Fibroblast of the aortic adventitia (primary cell): ENCODE data around the gene ANKRD34C. TPM values are rescaled to one million over a fixed set of nuclear protein-coding genes. Genes with fewer than 3 reads are reported as not detected.

Experiments
- DNase-seq: peaks from one replicate; pipeline ENCODE4 v3.0.0-alpha.2; 2010; ENCODE audit warnings: low read depth
- H3K4me3 ChIP-seq: 2 replicates; pipeline ENCODE4 v1.5.1; 2011; ENCODE audit warnings: low read depth, mild to moderate bottlenecking, control low read depth, low read length, moderate library complexity
- total RNA-seq: library from RNA; depleted of rRNA; stranded (reverse); fragments of >200 nt; gene quantifications from 2 replicates; pipeline ENCODE4 v1.2.3, GENCODE V29; 2012; ENCODE audit warnings: low replicate concordance
- TF ChIP-seq, protein P1 (sequence below): IDR thresholded peaks from 2 replicates; pipeline ENCODE4 v1.5.1; 2011; ENCODE audit warnings: mild to moderate bottlenecking, low read length, control low read depth, inconsistent platforms; ENCODE audit not compliant: insufficient read depth

The ANKRD34C gene
- total RNA-seq, 1 donor, result not detected

- TF ChIP-seq, protein P1, sequence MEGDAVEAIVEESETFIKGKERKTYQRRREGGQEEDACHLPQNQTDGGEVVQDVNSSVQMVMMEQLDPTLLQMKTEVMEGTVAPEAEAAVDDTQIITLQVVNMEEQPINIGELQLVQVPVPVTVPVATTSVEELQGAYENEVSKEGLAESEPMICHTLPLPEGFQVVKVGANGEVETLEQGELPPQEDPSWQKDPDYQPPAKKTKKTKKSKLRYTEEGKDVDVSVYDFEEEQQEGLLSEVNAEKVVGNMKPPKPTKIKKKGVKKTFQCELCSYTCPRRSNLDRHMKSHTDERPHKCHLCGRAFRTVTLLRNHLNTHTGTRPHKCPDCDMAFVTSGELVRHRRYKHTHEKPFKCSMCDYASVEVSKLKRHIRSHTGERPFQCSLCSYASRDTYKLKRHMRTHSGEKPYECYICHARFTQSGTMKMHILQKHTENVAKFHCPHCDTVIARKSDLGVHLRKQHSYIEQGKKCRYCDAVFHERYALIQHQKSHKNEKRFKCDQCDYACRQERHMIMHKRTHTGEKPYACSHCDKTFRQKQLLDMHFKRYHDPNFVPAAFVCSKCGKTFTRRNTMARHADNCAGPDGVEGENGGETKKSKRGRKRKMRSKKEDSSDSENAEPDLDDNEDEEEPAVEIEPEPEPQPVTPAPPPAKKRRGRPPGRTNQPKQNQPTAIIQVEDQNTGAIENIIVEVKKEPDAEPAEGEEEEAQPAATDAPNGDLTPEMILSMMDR, result no peak
- DNase-seq, result peak; percentile 25
- H3K4me3 ChIP-seq, result peak overlapping the region; percentile 97
Observed at GRCh38 chr15:79310612-79310984, 28.1 kb downstream of the ANKRD34C start.

DNA sequence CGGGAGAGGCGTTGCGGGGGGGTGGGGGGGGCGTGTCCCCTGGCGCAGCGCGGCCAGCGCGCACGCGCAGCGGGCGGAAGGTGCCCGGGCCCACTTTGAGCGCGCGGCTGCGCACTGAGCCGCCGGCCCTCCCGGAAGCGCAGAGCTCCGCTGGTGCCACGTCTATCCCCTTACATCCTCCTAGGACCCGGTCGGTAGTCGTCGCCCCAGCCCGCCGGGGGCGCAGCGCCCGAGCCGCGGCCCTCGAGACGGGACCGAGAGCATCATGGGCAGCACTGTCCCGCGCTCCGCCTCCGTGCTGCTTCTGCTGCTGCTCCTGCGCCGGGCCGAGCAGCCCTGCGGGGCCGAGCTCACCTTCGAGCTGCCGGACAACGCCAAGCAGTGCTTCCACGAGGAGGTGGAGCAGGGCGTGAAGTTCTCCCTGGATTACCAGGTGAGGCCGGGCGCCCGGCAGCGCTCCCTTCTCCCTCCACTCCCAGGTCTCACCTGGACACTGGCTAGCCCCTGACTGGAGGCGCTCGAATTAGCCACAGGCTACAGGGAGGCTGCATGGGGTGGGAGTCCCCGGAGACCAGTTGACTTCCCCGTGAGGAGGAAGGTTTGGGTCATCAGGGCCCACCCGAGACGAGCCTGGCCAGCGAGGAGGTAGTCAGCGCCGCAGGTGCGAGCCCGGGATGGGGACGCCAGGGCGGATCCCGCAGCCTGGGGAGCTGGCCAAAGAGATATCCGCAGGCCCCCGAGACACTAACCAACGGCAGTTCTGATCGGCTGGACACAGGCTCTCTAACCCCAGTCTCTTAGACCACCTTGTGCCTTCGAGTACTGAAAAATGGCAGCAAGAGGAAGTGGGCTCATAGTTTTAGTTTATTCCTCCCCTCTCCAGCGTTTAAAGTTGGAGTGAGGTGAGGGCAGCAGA is 28.7 kb downstream of the ANKRD34C start, which contains the start of gene TMED3:
TSS of gene TMED3 (plus strand) at position 128 of the 916 bp plus-strand sequence. CDS start at position 266, 138 bp downstream.
- H3K4me3 ChIP-seq, result peak within 1 kb of the TSS; percentile 97
- TF ChIP-seq, protein P1, result peak; percentile 28
- peak; percentile 81 for DNase-seq

GRCh38 chr15:79311901-79312553 is 29.5 kb downstream of the ANKRD34C start:
- TF ChIP-seq, protein P1, result no peak
- H3K4me3 ChIP-seq, result peak overlapping the region; percentile 97
- peak; percentile 7 for DNase-seq

GRCh38 chr15:79314186-79314585 is 31.7 kb downstream of the ANKRD34C start:
- TF ChIP-seq, protein P1, result no peak
- H3K4me3 ChIP-seq, result no peak overlapping the region
- no peak for DNase-seq

DNA sequence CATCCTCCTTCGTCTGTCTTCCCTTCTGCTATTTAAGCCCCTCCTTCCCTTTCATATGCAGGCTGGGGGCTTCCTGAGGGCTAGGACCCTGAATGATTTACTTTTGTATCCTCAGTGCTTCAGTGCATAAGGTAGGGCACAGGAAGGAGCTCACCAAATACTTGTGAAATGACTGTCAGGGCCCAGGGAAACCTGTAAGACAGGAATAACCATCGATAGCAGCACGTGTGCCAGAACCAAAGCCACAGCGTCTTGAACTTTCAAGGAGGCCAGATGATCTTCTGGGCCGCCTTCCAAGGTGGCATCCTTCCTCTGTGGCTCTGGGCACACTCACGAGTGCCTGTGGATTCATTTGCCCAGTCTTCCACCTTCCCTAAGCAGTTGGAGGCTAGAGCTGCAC is 32.3 kb downstream of the ANKRD34C start:
- TF ChIP-seq, protein P1, result no peak
- no peak overlapping the region for H3K4me3 ChIP-seq
- DNase-seq, result no peak

GRCh38 chr15:79315623-79316328 is 33.3 kb downstream of the ANKRD34C start:
- H3K4me3 ChIP-seq, result no peak overlapping the region
- TF ChIP-seq, protein P1, result no peak
- no peak for DNase-seq
